Panc1 (cell line): ENCODE results near the gene TRPC6. TPM values are rescaled to one million over a fixed set of nuclear protein-coding genes. Genes with fewer than 3 reads are reported as not detected.

Experiments used
- ATAC-seq: fragments of 200-7000 bp; cut with Tn5 transposase; 2 replicates; pipeline ENCODE4 v1.9.1; 2020; ENCODE audit warnings: mild to moderate bottlenecking, moderate library complexity
- BruUV-seq: library from RNA; stranded (reverse); fragments of 400-500 nt; replicated peaks from 2 replicates; lab custom pipeline; 2021; lab: Mats Ljungman, UMichigan
- CTCF ChIA-PET: fragments of 300-600 bp; sonication (Branson Sonifier 250); formaldehyde crosslinking; loops from one replicate; lab custom pipeline; 2022; ENCODE audit warnings: antibody characterized with exemption; lab: Charles Lee
- POLR2A ChIA-PET: fragments of 300-600 bp; sonication (Branson Sonifier 250); formaldehyde crosslinking; loops from one replicate; lab custom pipeline; 2022; ENCODE audit warnings: antibody characterized with exemption; lab: Charles Lee
- DNase-seq: peaks from one replicate; pipeline ENCODE4 v3.0.0-alpha.2; 2010; ENCODE audit warnings: low read depth, low spot score
- H3K27ac ChIP-seq: 2 replicates; pipeline ENCODE4 v1.5.1; 2011; ENCODE audit warnings: mild to moderate bottlenecking, low read length, inconsistent platforms
- H3K27me3 ChIP-seq: fragments of 200-500 bp; sonication (Bioruptor generic); 2 replicates; pipeline ENCODE4 v1.6.0; 2014; ENCODE audit warnings: low read length, inconsistent platforms; ENCODE audit not compliant: control insufficient read depth, insufficient read depth
- H3K36me3 ChIP-seq: fragments of 200-500 bp; sonication (Bioruptor generic); 2 replicates; pipeline ENCODE4 v1.5.1; 2014; ENCODE audit warnings: inconsistent platforms, mild to moderate bottlenecking, low read length, moderate library complexity; ENCODE audit not compliant: control insufficient read depth, insufficient read depth
- H3K4me1 ChIP-seq: 2 replicates; pipeline ENCODE4 v1.5.1; 2011; ENCODE audit warnings: inconsistent platforms, mild to moderate bottlenecking, low read length, moderate library complexity; ENCODE audit not compliant: control insufficient read depth, insufficient read depth
- H3K4me3 ChIP-seq, 2 experiments: 2 replicates each; pipeline ENCODE4 v1.5.1; 2011 to 2012; ENCODE audit warnings: low read depth in 2 of 2, low read length in 2 of 2, mild to moderate bottlenecking in 2 of 2, inconsistent platforms in 1 of 2, moderate library complexity in 1 of 2
- H3K9me3 ChIP-seq: fragments of 200-500 bp; sonication (Bioruptor generic); 2 replicates; pipeline ENCODE4 v1.5.1; 2014; ENCODE audit warnings: low read depth, mild to moderate bottlenecking, inconsistent platforms, low read length, moderate library complexity; ENCODE audit not compliant: control insufficient read depth, insufficient read depth
- POLR2AphosphoS5 ChIP-seq: IDR thresholded peaks from 2 replicates; pipeline ENCODE4 v1.6.1; 2012; ENCODE audit warnings: mild to moderate bottlenecking, low read depth, low read length, moderate library complexity
- SIN3A ChIP-seq: IDR thresholded peaks from 2 replicates; pipeline ENCODE4 v1.6.1; 2012; ENCODE audit warnings: low read depth, mild to moderate bottlenecking, low read length, moderate library complexity, borderline replicate concordance; ENCODE audit not compliant: insufficient read depth
- TCF7L2 ChIP-seq: IDR thresholded peaks from 2 replicates; pipeline ENCODE4 v1.6.1; 2011; ENCODE audit warnings: mild to moderate bottlenecking, low read depth, low read length, inconsistent platforms
- in situ Hi-C: cut with HindIII; loops from 2 replicates; pipeline ENCODE4 v1.10.0; 2016; ENCODE audit warnings: low sequenced_read_pairs, low pct_unique_long_range_greater_than_20kb
- intact Hi-C: fragments of 100-400 bp; cut with micrococcal nuclease; formaldehyde crosslinking; loops from one replicate; pipeline ENCODE4 v1.10.0; 2022; ENCODE audit not compliant: unreplicated experiment
- total RNA-seq: library from RNA; stranded (reverse); gene quantifications from one replicate; pipeline ENCODE4 v1.2.1, GENCODE V29; 2021; ENCODE audit not compliant: unreplicated experiment
- TF ChIP-seq, protein P1 (sequence below), 2 experiments: IDR thresholded peaks; 2 replicates each; pipeline ENCODE4 v1.6.1; 2011 to 2012; ENCODE audit warnings: low read depth in 2 of 2, control low read depth in 1 of 2, low read length in 1 of 2, mild to moderate bottlenecking in 1 of 2, moderate library complexity in 1 of 2; ENCODE audit not compliant: insufficient read depth in 1 of 2
- TF ChIP-seq, protein P2 (sequence below): fragments of 450-650 bp; IDR thresholded peaks from 2 replicates; pipeline ENCODE4 v1.5.1; 2017; ENCODE audit warnings: mild to moderate bottlenecking

TRPC6 gene
- total RNA-seq, 1 experiment from 2014 or later = not detected

DNA sequence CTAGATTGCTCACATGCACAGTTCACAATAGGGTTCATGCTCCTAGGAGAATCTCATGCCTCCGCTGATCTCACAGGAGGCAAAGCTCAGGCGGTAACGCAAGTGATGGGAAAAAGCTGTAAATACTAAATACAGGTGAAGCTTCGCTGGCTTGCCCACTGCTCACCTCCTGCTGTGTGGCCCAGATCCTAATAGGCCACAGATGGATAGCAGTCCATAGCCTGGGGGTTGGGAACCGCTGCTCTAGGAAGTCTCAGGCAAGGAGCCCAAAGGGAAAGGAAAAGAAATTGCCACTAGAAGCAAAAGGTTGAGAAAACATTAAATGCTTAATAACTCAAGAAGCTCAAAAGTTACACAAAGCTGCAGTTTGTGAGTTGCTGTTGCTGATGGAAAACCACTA lies 3.2 kb upstream of the TRPC6 start:
- Histone ChIP-seq H3K9me3 (no peaks in the 10 kb centered on the region), H3K27ac (no peak overlapping the region), H3K36me3 (no peaks in the 10 kb centered on the region), H3K4me1 (no peaks in the 10 kb centered on the region), H3K27me3 (no peaks in the 10 kb centered on the region), H3K4me3 (no peak overlapping the region)
- DNase-seq = no peak
- no peak for ATAC-seq
- BruUV-seq = no TSS peak
- ChIA-PET POLR2A (no interaction called here), CTCF (no interaction called here)
- intact Hi-C loops (no loop called here), in situ Hi-C loops (no loop called here)
- TF ChIP-seq, protein P1, sequence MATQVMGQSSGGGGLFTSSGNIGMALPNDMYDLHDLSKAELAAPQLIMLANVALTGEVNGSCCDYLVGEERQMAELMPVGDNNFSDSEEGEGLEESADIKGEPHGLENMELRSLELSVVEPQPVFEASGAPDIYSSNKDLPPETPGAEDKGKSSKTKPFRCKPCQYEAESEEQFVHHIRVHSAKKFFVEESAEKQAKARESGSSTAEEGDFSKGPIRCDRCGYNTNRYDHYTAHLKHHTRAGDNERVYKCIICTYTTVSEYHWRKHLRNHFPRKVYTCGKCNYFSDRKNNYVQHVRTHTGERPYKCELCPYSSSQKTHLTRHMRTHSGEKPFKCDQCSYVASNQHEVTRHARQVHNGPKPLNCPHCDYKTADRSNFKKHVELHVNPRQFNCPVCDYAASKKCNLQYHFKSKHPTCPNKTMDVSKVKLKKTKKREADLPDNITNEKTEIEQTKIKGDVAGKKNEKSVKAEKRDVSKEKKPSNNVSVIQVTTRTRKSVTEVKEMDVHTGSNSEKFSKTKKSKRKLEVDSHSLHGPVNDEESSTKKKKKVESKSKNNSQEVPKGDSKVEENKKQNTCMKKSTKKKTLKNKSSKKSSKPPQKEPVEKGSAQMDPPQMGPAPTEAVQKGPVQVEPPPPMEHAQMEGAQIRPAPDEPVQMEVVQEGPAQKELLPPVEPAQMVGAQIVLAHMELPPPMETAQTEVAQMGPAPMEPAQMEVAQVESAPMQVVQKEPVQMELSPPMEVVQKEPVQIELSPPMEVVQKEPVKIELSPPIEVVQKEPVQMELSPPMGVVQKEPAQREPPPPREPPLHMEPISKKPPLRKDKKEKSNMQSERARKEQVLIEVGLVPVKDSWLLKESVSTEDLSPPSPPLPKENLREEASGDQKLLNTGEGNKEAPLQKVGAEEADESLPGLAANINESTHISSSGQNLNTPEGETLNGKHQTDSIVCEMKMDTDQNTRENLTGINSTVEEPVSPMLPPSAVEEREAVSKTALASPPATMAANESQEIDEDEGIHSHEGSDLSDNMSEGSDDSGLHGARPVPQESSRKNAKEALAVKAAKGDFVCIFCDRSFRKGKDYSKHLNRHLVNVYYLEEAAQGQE (IDR thresholded peaks at IDR 0.05; ENCODE audit: insufficient read depth in 1 of 2, low read depth in 2 of 2, low read length in 1 of 2) = no peak
- TF ChIP-seq, protein P2, sequence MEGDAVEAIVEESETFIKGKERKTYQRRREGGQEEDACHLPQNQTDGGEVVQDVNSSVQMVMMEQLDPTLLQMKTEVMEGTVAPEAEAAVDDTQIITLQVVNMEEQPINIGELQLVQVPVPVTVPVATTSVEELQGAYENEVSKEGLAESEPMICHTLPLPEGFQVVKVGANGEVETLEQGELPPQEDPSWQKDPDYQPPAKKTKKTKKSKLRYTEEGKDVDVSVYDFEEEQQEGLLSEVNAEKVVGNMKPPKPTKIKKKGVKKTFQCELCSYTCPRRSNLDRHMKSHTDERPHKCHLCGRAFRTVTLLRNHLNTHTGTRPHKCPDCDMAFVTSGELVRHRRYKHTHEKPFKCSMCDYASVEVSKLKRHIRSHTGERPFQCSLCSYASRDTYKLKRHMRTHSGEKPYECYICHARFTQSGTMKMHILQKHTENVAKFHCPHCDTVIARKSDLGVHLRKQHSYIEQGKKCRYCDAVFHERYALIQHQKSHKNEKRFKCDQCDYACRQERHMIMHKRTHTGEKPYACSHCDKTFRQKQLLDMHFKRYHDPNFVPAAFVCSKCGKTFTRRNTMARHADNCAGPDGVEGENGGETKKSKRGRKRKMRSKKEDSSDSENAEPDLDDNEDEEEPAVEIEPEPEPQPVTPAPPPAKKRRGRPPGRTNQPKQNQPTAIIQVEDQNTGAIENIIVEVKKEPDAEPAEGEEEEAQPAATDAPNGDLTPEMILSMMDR = no peak
- TF ChIP-seq SIN3A = no peak
- TF ChIP-seq POLR2AphosphoS5 = no peak
- no peak for TF ChIP-seq TCF7L2

DNA sequence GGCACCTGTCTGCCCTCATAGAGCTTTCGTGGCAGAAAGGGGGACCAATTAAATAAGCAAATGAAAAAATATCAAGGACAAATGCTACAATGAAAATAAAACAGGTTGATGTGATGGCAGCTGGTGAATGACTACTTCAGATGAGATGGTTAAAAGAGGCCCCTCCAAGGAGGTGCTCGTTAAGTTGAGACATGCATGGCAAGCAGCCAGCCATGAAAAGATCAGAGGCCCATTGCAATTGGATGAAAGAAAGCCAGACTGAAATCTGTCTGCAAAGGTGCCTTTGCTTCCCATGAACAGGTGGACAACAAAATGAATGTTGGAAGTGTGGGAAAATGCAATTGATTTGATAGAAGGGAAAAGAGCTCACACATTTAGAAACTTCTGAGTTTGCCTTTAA lies 848 bp upstream of the TRPC6 start:
- intact Hi-C loops = no loop called here
- Histone ChIP-seq H3K36me3 (no peaks in the 10 kb centered on the region), H3K9me3 (no peaks in the 10 kb centered on the region), H3K4me3 (no peak overlapping the region), H3K4me1 (no peaks in the 10 kb centered on the region), H3K27ac (no peak overlapping the region), H3K27me3 (no peaks in the 10 kb centered on the region)
- in situ Hi-C loops = no loop called here
- ChIA-PET POLR2A (no interaction called here), CTCF (no interaction called here)
- DNase-seq = no peak
- no TSS peak for BruUV-seq
- no peak for TF ChIP-seq TCF7L2
- TF ChIP-seq SIN3A = no peak
- TF ChIP-seq, protein P2 = no peak
- no peak for TF ChIP-seq POLR2AphosphoS5
- TF ChIP-seq, protein P1 (IDR thresholded peaks at IDR 0.05; ENCODE audit: insufficient read depth in 1 of 2, low read depth in 2 of 2, low read length in 1 of 2) = no peak
- no peak for ATAC-seq
